SJSA1 (cell line): ENCODE measurements around the gene MAD2L2. TPM values are rescaled to one million over a fixed set of nuclear protein-coding genes. Genes with fewer than 3 reads are reported as not detected.
A peak's percentile ranks its signal among the peaks of the same experiment; 100 is the strongest.

Source experiments
- DNase-seq, 2 experiments: peaks; one replicate each; pipeline ENCODE4 v3.0.0-alpha.2; 2015 to 2020; ENCODE audit warnings: low spot score in 2 of 2, low read depth in 1 of 2
- H3K27ac ChIP-seq: fragments of 250-450 bp; sonication (Bioruptor Pico); 2 replicates; pipeline ENCODE4 v1.5.1; 2020; ENCODE audit warnings: mild to moderate bottlenecking, moderate library complexity
- H3K27me3 ChIP-seq: fragments of 250-450 bp; sonication (Bioruptor Pico); replicated peaks from 2 replicates; pipeline ENCODE4 v1.5.1; 2020; ENCODE audit warnings: mild to moderate bottlenecking, moderate library complexity
- H3K36me3 ChIP-seq: fragments of 250-450 bp; sonication (Bioruptor Pico); 2 replicates; pipeline ENCODE4 v1.5.1; 2020; ENCODE audit warnings: mild to moderate bottlenecking
- H3K4me1 ChIP-seq: fragments of 250-450 bp; sonication (Bioruptor Pico); replicated peaks from 2 replicates; pipeline ENCODE4 v1.6.1; 2021; ENCODE audit warnings: mild to moderate bottlenecking
- H3K4me3 ChIP-seq: fragments of 250-450 bp; sonication (Bioruptor Pico); 2 replicates; pipeline ENCODE4 v1.5.1; 2020; ENCODE audit warnings: mild to moderate bottlenecking
- H3K9me3 ChIP-seq: fragments of 250-450 bp; sonication (Bioruptor Pico); replicated peaks from 2 replicates; pipeline ENCODE4 v1.5.1; 2020; ENCODE audit warnings: mild to moderate bottlenecking
- total RNA-seq: library from RNA; depleted of rRNA; stranded (reverse); fragments of >200 nt; shearing (Covaris generic); gene quantifications from 2 replicates; pipeline ENCODE4 v1.2.3, GENCODE V29; 2014

Gene MAD2L2
- total RNA-seq, 1 experiment from 2014 or later = 132 TPM

DNA sequence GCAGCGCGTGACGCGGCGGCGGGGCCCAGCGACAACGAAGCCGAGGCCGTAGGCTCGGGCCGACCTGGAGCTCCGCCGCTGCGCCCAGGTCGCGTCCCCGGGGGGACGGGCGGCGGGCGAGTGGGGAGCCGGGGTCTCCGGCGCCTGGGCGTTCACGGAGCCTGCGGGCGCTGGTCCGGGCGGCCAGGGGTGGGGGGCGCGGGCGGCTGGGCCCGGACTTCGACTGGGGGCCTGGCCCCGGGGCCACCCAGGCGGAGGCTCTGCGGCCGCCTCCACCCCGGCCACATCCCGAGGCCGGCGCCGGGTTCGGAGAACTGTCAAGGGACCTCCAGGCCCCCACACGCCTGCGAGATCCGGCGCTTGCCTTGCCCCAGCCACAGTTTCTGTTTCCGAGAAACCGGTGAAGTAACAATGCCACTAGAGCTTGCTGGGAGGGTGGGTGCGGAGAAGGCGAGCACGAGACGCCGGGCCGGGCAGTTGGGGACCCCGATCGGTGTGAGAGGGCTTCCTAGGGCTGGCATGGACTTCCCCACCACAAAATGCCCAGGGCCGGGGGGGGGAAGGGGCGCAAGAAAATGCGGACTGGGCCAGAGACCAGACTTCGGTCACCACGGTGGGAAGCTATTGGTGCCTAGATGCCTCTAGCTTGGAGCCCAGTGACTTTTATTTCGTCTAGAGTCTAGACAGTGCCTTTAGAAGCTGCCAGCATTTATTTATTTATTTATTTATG, 16.4 kb downstream of the MAD2L2 start:
- Histone ChIP-seq H3K27ac (no peak overlapping the region), H3K9me3 (no peaks in the 10 kb centered on the region), H3K27me3 (0 out of 2 replicates have a peak, but pooled peaks cover 2% of the 10 kb centered on the region), H3K4me3 (peak overlapping the region; percentile 38), H3K36me3 (no peaks in the 10 kb centered on the region), H3K4me1 (peaks cover 5% of the 10 kb centered on the region)
- peak in 1 of 2 experiments; percentile 26 for DNase-seq

DNA sequence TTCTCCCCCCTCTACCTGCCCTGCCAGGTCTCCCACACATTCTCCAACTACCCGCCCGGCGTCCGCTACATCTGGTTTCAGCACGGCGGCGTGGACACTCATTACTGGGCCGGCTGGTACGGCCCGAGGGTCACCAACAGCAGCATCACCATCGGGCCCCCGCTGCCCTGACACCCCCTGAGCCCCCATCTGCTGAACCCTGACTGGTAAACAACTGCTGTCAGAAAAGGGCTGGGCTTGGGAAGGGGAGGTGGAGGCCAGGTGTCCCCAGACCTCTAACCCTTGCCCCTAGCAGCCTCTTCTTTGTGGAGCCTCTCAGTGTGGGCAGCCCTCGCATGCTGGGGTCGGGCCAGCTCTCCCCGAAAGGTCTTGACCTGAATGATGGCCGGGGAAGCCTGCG, 19.8 kb downstream of the MAD2L2 start:
- no peak for DNase-seq
- H3K4me3 ChIP-seq = no peak overlapping the region
- peaks cover 5% of the 10 kb centered on the region for H3K4me1 ChIP-seq
- no peaks in the 10 kb centered on the region for H3K9me3 ChIP-seq
- H3K27ac ChIP-seq = no peak overlapping the region
- 0 out of 2 replicates have a peak, but pooled peaks cover 2% of the 10 kb centered on the region for H3K27me3 ChIP-seq
- no peaks in the 10 kb centered on the region for H3K36me3 ChIP-seq

DNA sequence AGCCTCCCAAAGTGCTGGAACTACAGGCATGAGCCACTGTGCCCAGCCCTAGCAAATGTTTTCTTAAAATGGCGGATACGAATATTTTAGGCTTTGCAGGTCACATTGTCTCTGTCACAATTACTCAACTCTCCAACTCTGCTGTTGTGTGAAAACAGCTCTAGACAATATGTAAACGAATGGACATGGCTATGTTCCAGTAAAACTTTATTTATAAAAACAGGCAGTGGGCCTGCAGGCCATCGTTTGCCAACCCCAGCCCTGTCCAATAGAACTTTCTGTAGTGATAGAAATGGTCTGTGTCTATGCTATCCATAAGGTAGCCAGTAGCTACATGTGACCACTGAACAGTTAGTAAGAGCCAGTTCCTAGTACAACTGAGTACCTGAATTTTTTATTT, 21.2 kb downstream of the MAD2L2 start:
- H3K36me3 ChIP-seq = no peaks in the 10 kb centered on the region
- peaks cover 5% of the 10 kb centered on the region for H3K4me1 ChIP-seq
- no peak overlapping the region for H3K4me3 ChIP-seq
- H3K9me3 ChIP-seq = no peaks in the 10 kb centered on the region
- no peak for DNase-seq
- no peak overlapping the region for H3K27ac ChIP-seq
- 0 out of 2 replicates have a peak, but pooled peaks cover 4% of the 10 kb centered on the region for H3K27me3 ChIP-seq

DNA sequence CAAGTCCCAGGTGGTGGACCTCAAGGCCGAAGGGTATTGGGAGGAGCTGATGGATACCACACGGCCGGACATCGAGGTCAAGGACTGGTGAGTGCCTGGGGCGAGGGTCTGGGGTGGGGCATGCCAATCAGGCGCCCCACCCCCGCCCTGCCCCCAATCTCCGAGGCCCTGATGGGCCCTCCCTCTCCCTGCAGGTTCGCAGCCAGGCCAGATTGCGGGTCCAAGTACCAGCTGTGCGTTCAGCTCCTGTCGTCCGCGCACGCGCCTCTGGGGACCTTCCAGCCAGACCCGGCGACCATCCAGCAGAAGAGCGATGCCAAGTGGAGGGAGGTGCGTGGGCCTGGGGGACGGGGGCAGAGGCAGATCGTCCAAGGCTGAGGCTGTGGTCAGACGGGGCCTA, 22.4 kb downstream of the MAD2L2 start:
- Histone ChIP-seq H3K9me3 (no peaks in the 10 kb centered on the region), H3K27ac (no peak overlapping the region), H3K4me1 (no peaks in the 10 kb centered on the region), H3K4me3 (no peak overlapping the region), H3K27me3 (peaks cover 8% of the 10 kb centered on the region; the same call in 1 of the 2 replicates), H3K36me3 (no peaks in the 10 kb centered on the region)
- DNase-seq = no peak

DNA sequence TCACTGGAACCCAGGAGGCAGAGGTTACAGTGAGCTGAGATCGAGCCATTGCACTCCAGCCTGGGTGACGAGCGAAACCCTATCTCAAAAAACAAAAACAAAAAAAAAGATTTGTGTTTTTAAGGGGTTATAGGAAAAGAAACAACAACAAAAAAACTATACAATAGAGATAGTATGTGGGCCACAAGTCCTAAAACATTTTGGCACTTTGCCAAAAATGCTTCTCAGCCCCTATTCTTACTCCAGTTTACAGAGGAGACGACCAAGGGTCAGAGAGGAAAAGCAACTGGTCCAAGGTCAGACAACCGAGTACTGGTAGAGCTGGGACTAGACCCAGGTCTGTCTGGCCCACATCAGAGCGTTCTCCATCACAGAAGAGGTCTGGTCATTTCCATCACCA, 23.3 kb downstream of the MAD2L2 start:
- Histone ChIP-seq H3K27me3 (peaks cover 8% of the 10 kb centered on the region; the same call in 1 of the 2 replicates), H3K36me3 (no peaks in the 10 kb centered on the region), H3K9me3 (no peaks in the 10 kb centered on the region), H3K4me3 (no peak overlapping the region), H3K27ac (no peak overlapping the region), H3K4me1 (no peaks in the 10 kb centered on the region)
- DNase-seq = no peak

DNA sequence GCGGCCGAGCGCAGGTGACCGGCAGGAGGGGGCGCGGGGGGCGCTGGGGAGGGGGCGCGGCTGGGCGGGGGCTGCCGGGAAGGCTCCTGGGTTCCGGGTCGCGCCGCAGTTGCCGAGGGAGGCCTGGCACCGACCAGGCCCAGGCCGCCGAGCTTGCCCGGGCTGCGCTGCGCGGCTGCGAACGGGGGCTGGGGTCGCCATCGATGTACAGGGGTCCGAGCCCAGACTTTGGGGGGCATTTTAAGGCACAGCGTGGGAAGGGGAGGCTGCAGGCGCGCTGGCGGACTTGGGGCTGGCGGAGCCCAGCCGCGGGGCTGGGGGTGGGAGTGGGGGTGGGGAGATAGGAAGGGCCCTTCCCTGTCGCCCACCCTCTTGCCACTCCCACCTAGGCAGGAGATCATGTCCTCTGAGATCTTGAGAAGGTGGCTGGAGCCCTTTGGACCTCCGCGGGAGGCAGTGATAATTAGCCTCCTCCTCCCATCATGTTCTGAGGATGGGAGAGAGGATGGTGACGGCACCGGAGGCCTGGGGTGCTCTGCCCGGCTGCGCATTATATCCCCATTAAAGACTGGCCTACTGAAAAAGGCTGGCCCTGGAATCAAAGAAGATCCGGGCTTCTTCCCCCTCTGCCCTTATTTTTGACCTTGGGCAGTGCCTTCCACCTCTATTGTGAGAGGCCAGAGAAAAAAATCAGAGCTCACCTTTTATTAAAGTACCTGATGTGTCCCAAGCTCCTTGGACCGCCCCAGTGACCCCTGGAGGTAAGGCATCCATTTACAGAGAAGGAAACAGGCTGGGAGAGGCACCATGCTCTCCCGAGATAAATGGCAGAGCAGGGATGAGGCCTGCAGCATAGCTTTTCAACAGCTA, 25.8 kb downstream of the MAD2L2 start:
- no peaks in the 10 kb centered on the region for H3K9me3 ChIP-seq
- no peak overlapping the region for H3K27ac ChIP-seq
- H3K4me3 ChIP-seq = peak overlapping the region; percentile 24
- peaks cover 21% of the 10 kb centered on the region for H3K27me3 ChIP-seq
- DNase-seq = no peak
- no peaks in the 10 kb centered on the region for H3K36me3 ChIP-seq
- H3K4me1 ChIP-seq = peaks cover 6% of the 10 kb centered on the region

DNA sequence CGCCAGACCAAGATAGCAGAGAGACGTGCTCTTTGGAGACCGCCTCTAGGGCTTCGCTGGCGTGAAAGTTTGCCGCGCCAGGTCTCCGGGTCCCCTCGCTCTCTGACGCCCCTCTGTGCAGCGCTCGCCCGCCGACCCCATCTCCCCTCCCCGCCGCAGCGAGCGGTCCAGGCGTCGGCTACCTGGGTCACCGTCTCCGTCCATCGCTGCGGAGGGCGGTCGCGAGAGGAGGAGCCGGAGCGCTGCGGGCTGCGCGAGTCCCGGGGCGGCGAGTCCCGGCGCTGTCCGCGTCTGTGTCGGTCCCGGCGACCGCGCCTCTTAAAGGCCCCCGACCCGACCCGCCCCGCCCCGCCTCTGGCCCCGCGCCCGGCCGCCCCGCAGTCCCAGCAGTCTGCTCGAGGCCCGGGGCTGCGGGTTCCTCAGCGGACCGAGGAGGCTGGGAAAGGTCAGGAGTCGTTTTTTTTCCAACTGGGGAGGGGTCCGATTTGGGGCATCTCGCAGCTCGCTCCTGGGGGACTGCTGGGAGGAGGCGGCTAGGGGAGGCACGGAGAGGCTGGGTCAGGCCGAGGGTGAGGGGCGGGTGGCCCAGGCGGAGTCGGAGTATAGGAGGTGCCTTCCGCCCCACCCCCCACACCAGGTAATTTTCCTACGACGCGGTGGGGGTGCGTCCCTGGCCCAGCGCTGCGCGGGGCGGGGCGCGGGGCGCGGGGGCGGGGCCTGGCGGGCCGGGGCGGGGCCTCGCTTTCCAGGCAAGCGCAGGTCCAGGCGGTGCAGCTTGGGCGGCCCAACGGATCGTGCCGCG, 26.6 kb downstream of the MAD2L2 start, which contains the start of the genes FBXO2 and FBXO44:
Gene FBXO2 (minus strand): TSS at position 293 of the 802 bp plus-strand sequence. CDS start 89 bp downstream, at position 204.
Gene FBXO44 (plus strand): TSS at position 741 of the 802 bp plus-strand sequence. CDS start 959 bp downstream, outside the sequence.
- H3K27ac ChIP-seq = no peak within 1 kb of the TSS
- H3K27me3 ChIP-seq = peaks cover 29% of the 10 kb centered on the region
- no peaks in the 10 kb centered on the region for H3K9me3 ChIP-seq
- H3K4me1 ChIP-seq = peaks cover 8% of the 10 kb centered on the region
- DNase-seq = no peak
- no peaks in the 10 kb centered on the region for H3K36me3 ChIP-seq
- peak within 1 kb of the TSS; percentile 24 for H3K4me3 ChIP-seq

DNA sequence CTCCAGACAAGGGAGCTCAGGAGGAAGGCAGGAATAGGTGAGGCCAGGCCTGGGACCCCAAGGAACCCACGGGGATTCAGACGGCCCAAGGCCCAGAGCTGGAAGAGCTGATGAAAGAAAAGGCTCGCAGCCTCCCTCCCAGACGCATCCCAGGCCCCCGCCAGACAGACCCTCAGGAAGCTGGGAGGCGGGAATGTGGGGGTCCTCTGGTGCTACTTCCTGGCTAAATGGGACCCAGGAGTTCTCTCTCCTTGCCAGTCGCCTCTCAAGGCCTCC, 27.1 kb downstream of the MAD2L2 start:
- H3K4me3 ChIP-seq = no peak overlapping the region
- no peak for DNase-seq
- no peaks in the 10 kb centered on the region for H3K36me3 ChIP-seq
- no peaks in the 10 kb centered on the region for H3K9me3 ChIP-seq
- H3K27me3 ChIP-seq = peaks cover 32% of the 10 kb centered on the region
- H3K27ac ChIP-seq = no peak overlapping the region
- H3K4me1 ChIP-seq = peaks cover 8% of the 10 kb centered on the region

DNA sequence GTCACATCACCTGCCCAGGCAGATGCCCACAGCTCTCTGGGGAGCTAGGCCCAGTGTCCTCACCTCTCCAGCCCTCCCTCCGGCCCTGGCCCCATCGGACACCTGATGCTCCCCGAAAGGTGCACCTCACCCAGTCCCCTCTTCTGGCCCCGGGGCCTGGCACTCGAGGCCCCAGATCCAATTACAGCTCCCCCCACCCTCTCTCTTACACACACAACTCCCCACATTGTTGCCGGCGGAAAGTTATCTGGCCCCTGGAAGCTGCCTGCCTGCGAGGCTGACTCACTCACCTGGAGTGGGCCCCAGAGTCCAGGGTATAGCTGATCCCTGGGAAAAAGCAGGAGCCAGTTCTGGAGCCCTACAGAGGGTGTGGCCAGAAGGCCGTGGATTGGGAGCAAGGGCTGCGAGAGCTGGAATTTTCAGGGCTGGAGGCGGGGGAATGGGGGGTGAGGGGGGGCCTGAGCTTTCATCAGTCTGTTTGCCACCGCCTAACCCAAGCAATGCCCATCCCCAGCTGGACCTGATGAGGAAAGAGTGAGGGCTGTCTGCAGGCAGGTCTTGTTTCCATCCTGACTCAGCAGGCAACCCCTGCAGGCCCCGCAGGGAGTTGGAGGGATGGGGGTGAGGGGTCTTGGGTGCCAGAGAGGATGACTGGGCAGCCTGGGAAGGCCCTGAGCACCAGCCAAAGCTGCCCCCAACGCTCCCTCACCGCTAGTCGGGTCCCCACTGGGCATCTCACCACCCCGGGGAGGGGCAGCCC, 27.7 kb downstream of the MAD2L2 start:
- Histone ChIP-seq H3K9me3 (no peaks in the 10 kb centered on the region), H3K4me1 (peaks cover 8% of the 10 kb centered on the region), H3K27ac (no peak overlapping the region), H3K27me3 (peaks cover 38% of the 10 kb centered on the region), H3K36me3 (no peaks in the 10 kb centered on the region), H3K4me3 (no peak overlapping the region)
- DNase-seq = no peak

DNA sequence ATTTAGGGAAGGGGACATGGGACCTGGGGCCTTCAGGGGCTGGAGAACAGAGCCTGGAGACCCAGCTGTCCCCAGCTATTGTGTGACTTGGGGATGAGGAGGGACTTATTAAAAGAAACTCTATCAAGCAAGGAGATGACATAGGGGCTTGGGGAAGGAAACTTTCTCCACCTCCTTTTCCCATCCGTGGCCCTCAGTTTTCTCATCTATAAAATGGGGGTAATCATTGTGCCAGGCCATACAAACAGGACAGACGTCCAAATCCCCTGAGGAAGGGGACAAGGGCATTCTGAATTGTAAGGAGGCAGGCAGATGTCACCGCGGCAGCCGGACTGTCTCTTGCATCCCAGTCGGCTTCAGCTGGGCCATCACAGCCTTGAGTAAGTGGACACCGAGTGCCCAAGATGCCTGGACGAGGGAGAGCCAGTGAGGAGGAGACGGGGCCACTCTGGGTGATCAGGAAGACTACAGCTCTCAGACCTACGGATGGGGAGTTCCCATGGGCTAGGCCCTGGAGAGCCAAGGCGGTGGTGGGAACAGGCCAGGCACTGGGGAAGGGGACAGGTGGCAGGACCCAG, 28.7 kb downstream of the MAD2L2 start:
- no peak for DNase-seq
- Histone ChIP-seq H3K4me1 (peaks cover 8% of the 10 kb centered on the region), H3K27ac (no peak overlapping the region)

DNA sequence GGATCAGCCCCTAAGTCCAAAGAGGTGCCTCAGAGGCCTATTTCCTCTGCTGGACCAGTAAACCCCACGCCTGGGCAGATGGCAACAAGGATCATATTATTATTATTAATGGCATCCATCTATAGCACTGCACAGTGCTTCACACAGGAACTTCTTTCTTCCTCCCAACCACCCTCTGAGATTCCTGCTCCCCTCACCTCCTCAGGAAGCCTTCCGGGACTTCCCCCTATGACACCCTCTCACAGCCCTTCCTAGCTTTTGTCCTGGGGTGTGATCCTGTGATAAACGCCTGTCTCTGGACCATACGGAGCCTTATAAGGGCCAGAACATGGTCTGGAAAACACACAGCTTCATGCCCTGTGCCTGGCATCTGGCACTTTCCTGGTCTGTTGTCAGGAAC, 29.9 kb downstream of the MAD2L2 start:
- no peak overlapping the region for H3K27ac ChIP-seq
- no peak overlapping the region for H3K4me3 ChIP-seq
- peaks cover 8% of the 10 kb centered on the region for H3K4me1 ChIP-seq
- no peaks in the 10 kb centered on the region for H3K36me3 ChIP-seq
- peaks cover 39% of the 10 kb centered on the region for H3K27me3 ChIP-seq
- no peaks in the 10 kb centered on the region for H3K9me3 ChIP-seq
- no peak for DNase-seq

More for the DNA sequence above, 28.7 kb downstream of the MAD2L2 start:
- Histone ChIP-seq H3K4me3 (no peak overlapping the region), H3K36me3 (no peaks in the 10 kb centered on the region), H3K9me3 (no peaks in the 10 kb centered on the region), H3K27me3 (peaks cover 39% of the 10 kb centered on the region)

DNA sequence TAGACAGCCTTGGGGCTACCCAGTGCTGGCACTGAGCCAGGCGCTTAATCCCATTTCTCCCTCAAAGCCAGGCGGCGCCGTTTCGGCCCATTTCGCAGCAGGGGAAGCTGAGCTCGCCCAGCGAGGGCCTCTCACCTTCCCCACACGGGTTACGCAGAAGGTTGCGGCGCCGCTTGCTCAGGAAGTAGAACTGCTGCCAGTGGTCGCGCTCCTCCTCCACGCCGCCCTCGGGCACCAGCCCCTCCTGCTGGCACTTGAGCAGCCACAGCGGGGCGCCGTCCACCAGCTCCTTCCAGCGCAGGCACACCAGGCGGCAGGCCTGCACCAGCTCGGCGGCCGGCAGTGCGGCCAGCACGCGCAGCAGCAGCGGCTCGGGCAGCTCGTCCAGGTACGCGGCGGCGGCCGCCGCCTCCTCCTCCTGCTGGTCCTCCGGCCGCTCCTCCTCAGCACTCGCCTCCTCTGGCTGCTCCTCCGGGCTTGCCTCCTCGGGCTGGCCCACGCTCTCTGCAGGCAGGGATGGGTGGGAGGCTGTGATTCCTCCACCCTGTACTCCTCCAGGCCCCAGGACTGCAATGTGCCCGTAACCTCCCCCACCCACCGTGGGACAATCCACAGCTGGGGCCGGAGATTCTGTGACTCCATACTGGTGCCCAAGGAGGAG, 30.5 kb downstream of the MAD2L2 start:
- DNase-seq = peak in 1 of 2 experiments; percentile 33
- Histone ChIP-seq H3K36me3 (no peaks in the 10 kb centered on the region), H3K9me3 (no peaks in the 10 kb centered on the region), H3K4me3 (no peak overlapping the region), H3K27me3 (peaks cover 39% of the 10 kb centered on the region), H3K27ac (no peak overlapping the region), H3K4me1 (peaks cover 8% of the 10 kb centered on the region)
